ENCODE results near the gene RUNDC1. TPM values are rescaled to one million over a fixed set of nuclear protein-coding genes. Genes with fewer than 3 reads are reported as not detected.

The RUNDC1 gene
- total RNA-seq = 11.2 to 13.1 TPM (median 11.3 TPM) in 3 replicates
- long read RNA-seq, transcript RUNDC1-201 (5 exons, 3,828 nt) = major isoform, 23 of 27 reads
- long read RNA-seq, partial matches to known transcripts = 0 of 27 reads
- long read RNA-seq, other reads (novel, unspliced or antisense) = 3 of 27 reads

GRCh38 chr17:42980274-42980765 is at the start of gene RUNDC1:
Gene RUNDC1 (plus strand): TSS chr17:42980565. CDS start chr17:42980577, 12 bp downstream.
- TF ChIP-seq CTCF (IDR thresholded peaks at IDR 0.05) = no peak
- Mint-ChIP-seq H3K9me3 (ENCODE audit: low read depth) (no peaks in the 10 kb centered on the region), H3K27ac (ENCODE audit: unreplicated experiment) (peak within 1 kb of the TSS; percentile 92), H3K36me3 (ENCODE audit: low read depth) (peaks cover 7% of the 10 kb centered on the region), H3K27me3 (ENCODE audit: low read depth) (no peaks in the 10 kb centered on the region), H3K4me3 (ENCODE audit: unreplicated experiment) (peak within 1 kb of the TSS; percentile 99), H3K4me1 (ENCODE audit: low read depth) (peaks cover 35% of the 10 kb centered on the region)
- no peak for DNase-seq (ENCODE audit: low spot score)

DNA sequence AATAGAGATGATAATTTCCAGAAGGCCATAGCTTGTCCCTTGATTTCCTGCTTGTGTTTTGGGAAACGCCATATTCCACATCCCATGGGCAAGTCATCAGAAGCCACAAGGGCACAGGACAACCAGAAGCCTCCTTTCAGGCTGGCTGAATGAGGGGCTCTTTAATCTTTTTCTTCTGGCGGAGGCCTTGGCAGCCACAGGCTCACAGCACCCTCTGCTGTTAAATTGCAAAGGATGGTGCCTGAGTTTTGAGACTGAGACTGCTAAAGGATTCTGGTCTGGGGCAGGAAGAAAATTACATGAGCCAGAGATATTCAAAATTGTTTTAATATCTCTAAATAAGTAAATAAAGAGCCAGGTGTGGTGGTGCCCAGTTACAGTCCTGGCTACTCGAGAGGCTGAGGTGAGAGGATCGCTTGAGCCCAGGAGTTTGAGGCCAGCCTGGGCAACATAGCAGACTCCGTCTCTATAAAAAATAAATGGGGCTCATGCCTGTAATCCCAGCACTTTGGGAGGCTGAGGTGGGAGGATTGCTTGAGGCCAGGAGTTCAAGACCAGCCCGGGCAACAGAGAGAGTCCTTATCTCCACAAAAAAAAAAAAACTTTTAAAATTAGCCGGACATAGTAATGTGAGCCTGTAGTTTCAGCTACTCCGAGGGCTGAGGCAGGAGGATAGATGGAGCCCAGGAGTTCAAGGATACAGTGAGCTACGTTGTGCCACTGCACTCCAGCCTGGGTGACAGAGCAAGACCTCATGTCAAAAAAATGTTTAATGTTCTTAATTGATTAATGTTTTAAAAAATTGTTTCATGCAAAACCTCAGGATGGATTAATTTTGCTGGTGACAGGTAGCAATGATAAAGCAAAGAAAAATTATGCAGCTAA is 42.4 kb upstream of the RUNDC1 start:
- DNase-seq (ENCODE audit: low spot score) = no peak
- Mint-ChIP-seq H3K27me3 (ENCODE audit: low read depth) (peaks cover 7% of the 10 kb centered on the region), H3K4me3 (ENCODE audit: unreplicated experiment) (no peak overlapping the region), H3K36me3 (ENCODE audit: low read depth) (no peaks in the 10 kb centered on the region), H3K27ac (ENCODE audit: unreplicated experiment) (no peak overlapping the region), H3K4me1 (ENCODE audit: low read depth) (no peaks in the 10 kb centered on the region), H3K9me3 (ENCODE audit: low read depth) (no peaks in the 10 kb centered on the region)
- TF ChIP-seq CTCF (IDR thresholded peaks at IDR 0.05) = peak; percentile 87

GRCh38 chr17:42944211-42944610 is 36.2 kb upstream of the RUNDC1 start:
- H3K27me3 Mint-ChIP-seq (ENCODE audit: low read depth) = peaks cover 4% of the 10 kb centered on the region
- peaks cover 8% of the 10 kb centered on the region for H3K4me1 Mint-ChIP-seq (ENCODE audit: low read depth)
- H3K27ac Mint-ChIP-seq (ENCODE audit: unreplicated experiment) = no peak overlapping the region
- no peak overlapping the region for H3K4me3 Mint-ChIP-seq (ENCODE audit: unreplicated experiment)
- no peak for DNase-seq (ENCODE audit: low spot score)
- H3K9me3 Mint-ChIP-seq (ENCODE audit: low read depth) = no peaks in the 10 kb centered on the region
- TF ChIP-seq CTCF (IDR thresholded peaks at IDR 0.05) = no peak
- no peaks in the 10 kb centered on the region for H3K36me3 Mint-ChIP-seq (ENCODE audit: low read depth)

- no peaks in the 10 kb centered on the region for H3K9me3 Mint-ChIP-seq (ENCODE audit: low read depth)
- H3K4me3 Mint-ChIP-seq (ENCODE audit: unreplicated experiment) = no peak overlapping the region
- H3K27ac Mint-ChIP-seq (ENCODE audit: unreplicated experiment) = no peak overlapping the region
- H3K36me3 Mint-ChIP-seq (ENCODE audit: low read depth) = peaks cover 12% of the 10 kb centered on the region
- no peak for TF ChIP-seq CTCF (IDR thresholded peaks at IDR 0.05)
- H3K4me1 Mint-ChIP-seq (ENCODE audit: low read depth) = peaks cover 8% of the 10 kb centered on the region
- H3K27me3 Mint-ChIP-seq (ENCODE audit: low read depth) = no peaks in the 10 kb centered on the region
- no peak for DNase-seq (ENCODE audit: low spot score)
Observed at GRCh38 chr17:42946812-42947211, 33.6 kb upstream of the RUNDC1 start.

GRCh38 chr17:42950044-42950783 is 30.2 kb upstream of the RUNDC1 start:
- H3K36me3 Mint-ChIP-seq (ENCODE audit: low read depth) = peaks cover 28% of the 10 kb centered on the region
- H3K9me3 Mint-ChIP-seq (ENCODE audit: low read depth) = no peaks in the 10 kb centered on the region
- no peak overlapping the region for H3K27ac Mint-ChIP-seq (ENCODE audit: unreplicated experiment)
- no peak overlapping the region for H3K4me3 Mint-ChIP-seq (ENCODE audit: unreplicated experiment)
- peaks cover 8% of the 10 kb centered on the region for H3K4me1 Mint-ChIP-seq (ENCODE audit: low read depth)
- no peak for TF ChIP-seq CTCF (IDR thresholded peaks at IDR 0.05)
- H3K27me3 Mint-ChIP-seq (ENCODE audit: low read depth) = no peaks in the 10 kb centered on the region
- no peak for DNase-seq (ENCODE audit: low spot score)
